ENCODE measurements around the gene SLC28A1.

DNA sequence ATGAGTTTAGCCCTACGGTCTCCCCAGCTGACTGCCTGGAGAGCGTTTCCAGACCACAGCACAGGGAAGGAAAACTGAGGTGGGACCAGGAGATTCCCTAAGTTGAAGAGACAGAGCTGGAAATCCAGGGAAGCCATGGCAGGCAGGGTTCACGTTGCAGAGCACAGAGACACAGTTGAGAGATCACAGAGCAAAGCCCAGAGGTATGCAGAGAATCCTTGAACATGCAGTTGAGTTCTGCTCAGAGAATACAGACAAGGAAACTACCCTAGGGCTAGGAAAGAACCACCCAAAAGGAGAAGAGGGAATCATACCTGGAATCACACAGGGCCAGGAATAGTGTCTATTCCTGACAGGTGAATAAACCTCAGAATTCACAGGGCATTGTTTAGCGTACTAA, 14.3 kb downstream of the SLC28A1 start:
- TF ChIP-seq, protein P1, sequence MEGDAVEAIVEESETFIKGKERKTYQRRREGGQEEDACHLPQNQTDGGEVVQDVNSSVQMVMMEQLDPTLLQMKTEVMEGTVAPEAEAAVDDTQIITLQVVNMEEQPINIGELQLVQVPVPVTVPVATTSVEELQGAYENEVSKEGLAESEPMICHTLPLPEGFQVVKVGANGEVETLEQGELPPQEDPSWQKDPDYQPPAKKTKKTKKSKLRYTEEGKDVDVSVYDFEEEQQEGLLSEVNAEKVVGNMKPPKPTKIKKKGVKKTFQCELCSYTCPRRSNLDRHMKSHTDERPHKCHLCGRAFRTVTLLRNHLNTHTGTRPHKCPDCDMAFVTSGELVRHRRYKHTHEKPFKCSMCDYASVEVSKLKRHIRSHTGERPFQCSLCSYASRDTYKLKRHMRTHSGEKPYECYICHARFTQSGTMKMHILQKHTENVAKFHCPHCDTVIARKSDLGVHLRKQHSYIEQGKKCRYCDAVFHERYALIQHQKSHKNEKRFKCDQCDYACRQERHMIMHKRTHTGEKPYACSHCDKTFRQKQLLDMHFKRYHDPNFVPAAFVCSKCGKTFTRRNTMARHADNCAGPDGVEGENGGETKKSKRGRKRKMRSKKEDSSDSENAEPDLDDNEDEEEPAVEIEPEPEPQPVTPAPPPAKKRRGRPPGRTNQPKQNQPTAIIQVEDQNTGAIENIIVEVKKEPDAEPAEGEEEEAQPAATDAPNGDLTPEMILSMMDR (optimal IDR thresholded peaks at IDR 0.05 in 1 of 3, IDR thresholded peaks at IDR 0.05 in 1 of 3, conservative IDR thresholded peaks at IDR 0.05 in 1 of 3; ENCODE audit: extremely low read depth in 1 of 3, insufficient read depth in 2 of 3, low read length in 3 of 3), result no peak
- TF ChIP-seq EZH2 (IDR thresholded peaks at IDR 0.05; ENCODE audit: low read length), result no peak

Measured in keratinocyte (primary cell).